ENCODE measurements around the gene NR2C2.

DNA sequence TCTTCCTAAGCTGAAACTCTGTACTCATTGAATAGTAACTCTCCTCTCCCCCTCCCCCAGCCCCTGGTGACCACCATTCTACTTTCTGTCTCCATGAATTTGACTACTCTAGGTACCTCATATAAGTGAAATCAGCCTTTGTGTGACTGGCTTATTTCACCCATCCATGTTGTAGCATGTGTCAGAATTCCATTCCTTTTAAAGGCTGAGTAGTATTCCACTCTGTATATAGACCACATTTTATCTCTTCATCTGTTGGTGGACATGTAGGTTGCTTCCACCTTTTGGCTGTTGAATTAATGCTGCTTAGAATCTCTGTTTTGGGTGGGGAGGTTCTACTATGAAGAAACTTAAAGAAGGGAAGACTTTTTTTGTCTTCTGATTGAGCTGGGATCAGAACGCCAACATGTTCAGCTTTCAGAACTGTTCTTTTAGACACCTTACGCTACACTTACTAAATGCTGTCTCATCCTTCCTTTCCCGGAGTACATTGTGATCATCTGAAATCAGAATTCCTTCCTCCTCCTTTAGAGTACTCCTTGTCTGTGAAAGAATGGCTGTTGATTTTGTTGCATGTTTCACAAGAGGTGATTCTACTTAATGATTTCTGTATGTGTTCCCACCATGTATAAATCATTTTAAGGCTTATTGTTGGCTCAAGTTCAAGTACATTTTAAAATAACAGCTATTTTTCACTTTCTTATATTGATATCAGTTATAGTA lies 67.4 kb downstream of the NR2C2 start:
- TF ChIP-seq, protein P1, sequence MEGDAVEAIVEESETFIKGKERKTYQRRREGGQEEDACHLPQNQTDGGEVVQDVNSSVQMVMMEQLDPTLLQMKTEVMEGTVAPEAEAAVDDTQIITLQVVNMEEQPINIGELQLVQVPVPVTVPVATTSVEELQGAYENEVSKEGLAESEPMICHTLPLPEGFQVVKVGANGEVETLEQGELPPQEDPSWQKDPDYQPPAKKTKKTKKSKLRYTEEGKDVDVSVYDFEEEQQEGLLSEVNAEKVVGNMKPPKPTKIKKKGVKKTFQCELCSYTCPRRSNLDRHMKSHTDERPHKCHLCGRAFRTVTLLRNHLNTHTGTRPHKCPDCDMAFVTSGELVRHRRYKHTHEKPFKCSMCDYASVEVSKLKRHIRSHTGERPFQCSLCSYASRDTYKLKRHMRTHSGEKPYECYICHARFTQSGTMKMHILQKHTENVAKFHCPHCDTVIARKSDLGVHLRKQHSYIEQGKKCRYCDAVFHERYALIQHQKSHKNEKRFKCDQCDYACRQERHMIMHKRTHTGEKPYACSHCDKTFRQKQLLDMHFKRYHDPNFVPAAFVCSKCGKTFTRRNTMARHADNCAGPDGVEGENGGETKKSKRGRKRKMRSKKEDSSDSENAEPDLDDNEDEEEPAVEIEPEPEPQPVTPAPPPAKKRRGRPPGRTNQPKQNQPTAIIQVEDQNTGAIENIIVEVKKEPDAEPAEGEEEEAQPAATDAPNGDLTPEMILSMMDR (IDR thresholded peaks at IDR 0.05; ENCODE audit: insufficient read depth, low read length, poor library complexity, severe bottlenecking): no peak
- TF ChIP-seq EZH2phosphoT487 (conservative IDR thresholded peaks at IDR 0.05; ENCODE audit: low read length): no peak
